ENCODE measurements around the gene CCDC88B.

Gene CCDC88B

GRCh38 chr11:64384981-64385944, 45.3 kb downstream of the CCDC88B start:
- H3K4me3 ChIP-seq (ENCODE audit: low read length): no peak overlapping the region
- H3K4me2 ChIP-seq (ENCODE audit: low read length): peak overlapping the region; percentile 36
- no peaks in the 10 kb centered on the region for H3K9me3 ChIP-seq (ENCODE audit: insufficient read depth, low read length)
- H3K4me1 ChIP-seq (ENCODE audit: low read length): peaks cover 5% of the 10 kb centered on the region
- H2AFZ ChIP-seq (ENCODE audit: low read depth, low read length): peak overlapping the region; percentile 49; the same call in 1 of the 2 replicates
- H3K27ac ChIP-seq (ENCODE audit: low read length): no peak overlapping the region
- H3K9ac ChIP-seq (ENCODE audit: low read length): no peak overlapping the region
- no peaks in the 10 kb centered on the region for H3K79me2 ChIP-seq (ENCODE audit: low read length)
- no peaks in the 10 kb centered on the region for H4K20me1 ChIP-seq (ENCODE audit: insufficient read depth, low read length)
- peaks cover 13% of the 10 kb centered on the region; the same call in 1 of the 2 replicates for H3K27me3 ChIP-seq (ENCODE audit: low read depth, low read length)
- TF ChIP-seq EZH2phosphoT487 (IDR thresholded peaks at IDR 0.05; ENCODE audit: low read depth): no peak
- 0 out of 2 replicates have a peak, but pooled peaks have one; percentile 9 for TF ChIP-seq CTCF (IDR thresholded peaks at IDR 0.05; ENCODE audit: low read depth, low read length)
- no peaks in the 10 kb centered on the region for H3K36me3 ChIP-seq (replicated peaks; ENCODE audit: low read depth, low read length)

- Histone ChIP-seq H3K27ac (ENCODE audit: low read length) (no peak overlapping the region), H3K36me3 (replicated peaks; ENCODE audit: low read depth, low read length) (no peaks in the 10 kb centered on the region), H3K27me3 (ENCODE audit: low read depth, low read length) (peaks cover 16% of the 10 kb centered on the region; the same call in 1 of the 2 replicates), H4K20me1 (ENCODE audit: insufficient read depth, low read length) (no peaks in the 10 kb centered on the region), H3K4me2 (ENCODE audit: low read length) (no peak overlapping the region), H3K9me3 (ENCODE audit: insufficient read depth, low read length) (no peaks in the 10 kb centered on the region), H3K9ac (ENCODE audit: low read length) (no peak overlapping the region), H3K4me1 (ENCODE audit: low read length) (peaks cover 5% of the 10 kb centered on the region), H3K4me3 (ENCODE audit: low read length) (no peak overlapping the region), H3K79me2 (ENCODE audit: low read length) (no peaks in the 10 kb centered on the region), H2AFZ (ENCODE audit: low read depth, low read length) (0 out of 2 replicates have a peak overlapping the region, but pooled peaks have one; percentile 49)
- TF ChIP-seq EZH2phosphoT487 (IDR thresholded peaks at IDR 0.05; ENCODE audit: low read depth) (no peak), CTCF (IDR thresholded peaks at IDR 0.05; ENCODE audit: low read depth, low read length) (no peak)
These were observed 46.1 kb downstream of the CCDC88B start for GRCh38 chr11:64385945-64386704.

GRCh38 chr11:64387916-64388315, 47.9 kb downstream of the CCDC88B start:
- H3K36me3 ChIP-seq (replicated peaks; ENCODE audit: low read depth, low read length): no peaks in the 10 kb centered on the region
- peaks cover 5% of the 10 kb centered on the region for H3K4me1 ChIP-seq (ENCODE audit: low read length)
- no peaks in the 10 kb centered on the region for H3K9me3 ChIP-seq (ENCODE audit: insufficient read depth, low read length)
- H3K9ac ChIP-seq (ENCODE audit: low read length): no peak overlapping the region
- H3K27ac ChIP-seq (ENCODE audit: low read length): no peak overlapping the region
- no peak for TF ChIP-seq EZH2phosphoT487 (IDR thresholded peaks at IDR 0.05; ENCODE audit: low read depth)
- TF ChIP-seq CTCF (IDR thresholded peaks at IDR 0.05; ENCODE audit: low read depth, low read length): no peak
- H3K4me3 ChIP-seq (ENCODE audit: low read length): no peak overlapping the region
- no peaks in the 10 kb centered on the region for H3K79me2 ChIP-seq (ENCODE audit: low read length)
- H3K4me2 ChIP-seq (ENCODE audit: low read length): no peak overlapping the region
- peaks cover 19% of the 10 kb centered on the region; the same call in 1 of the 2 replicates for H3K27me3 ChIP-seq (ENCODE audit: low read depth, low read length)
- no peak overlapping the region for H2AFZ ChIP-seq (ENCODE audit: low read depth, low read length)
- H4K20me1 ChIP-seq (ENCODE audit: insufficient read depth, low read length): no peaks in the 10 kb centered on the region

GRCh38 chr11:64388894-64389293, 48.9 kb downstream of the CCDC88B start:
- H4K20me1 ChIP-seq (ENCODE audit: insufficient read depth, low read length): no peaks in the 10 kb centered on the region

More at GRCh38 chr11:64388894-64389293, 48.9 kb downstream of the CCDC88B start:
- no peak overlapping the region for H3K4me2 ChIP-seq (ENCODE audit: low read length)
- no peak for TF ChIP-seq EZH2phosphoT487 (IDR thresholded peaks at IDR 0.05; ENCODE audit: low read depth)
- TF ChIP-seq CTCF (IDR thresholded peaks at IDR 0.05; ENCODE audit: low read depth, low read length): no peak
- no peaks in the 10 kb centered on the region for H3K36me3 ChIP-seq (replicated peaks; ENCODE audit: low read depth, low read length)
- H3K9ac ChIP-seq (ENCODE audit: low read length): no peak overlapping the region
- no peaks in the 10 kb centered on the region for H3K79me2 ChIP-seq (ENCODE audit: low read length)
- H3K27me3 ChIP-seq (ENCODE audit: low read depth, low read length): peaks cover 22% of the 10 kb centered on the region
- H2AFZ ChIP-seq (ENCODE audit: low read depth, low read length): no peak overlapping the region
- H3K4me3 ChIP-seq (ENCODE audit: low read length): no peak overlapping the region
- no peak overlapping the region for H3K27ac ChIP-seq (ENCODE audit: low read length)
- H3K9me3 ChIP-seq (ENCODE audit: insufficient read depth, low read length): no peaks in the 10 kb centered on the region
- H3K4me1 ChIP-seq (ENCODE audit: low read length): peaks cover 5% of the 10 kb centered on the region

Measured in OCI-LY3 (cell line).